NB4 (cell line): ENCODE data around the gene DDX3X.

Experiments
- CTCF ChIP-seq: IDR thresholded peaks from one replicate; pipeline ENCODE4 v1.5.1; 2012; ENCODE audit warnings: low read depth, low read length
- MAX ChIP-seq: IDR thresholded peaks from 2 replicates; pipeline ENCODE4 v1.6.1; 2011; ENCODE audit warnings: low read depth, low read length

- no peak for TF ChIP-seq CTCF
- no peak for TF ChIP-seq MAX
Observed at GRCh38 chrX:41405551-41405950, 71.6 kb downstream of the DDX3X start.
